ENCODE data around the gene PNMA8A. TPM values are rescaled to one million over a fixed set of nuclear protein-coding genes. Genes with fewer than 3 reads are reported as not detected.
A peak's percentile ranks its signal among the peaks of the same experiment; 100 is the strongest.

PNMA8A gene
- total RNA-seq, 2 experiments from 2014 or later = not detected

DNA sequence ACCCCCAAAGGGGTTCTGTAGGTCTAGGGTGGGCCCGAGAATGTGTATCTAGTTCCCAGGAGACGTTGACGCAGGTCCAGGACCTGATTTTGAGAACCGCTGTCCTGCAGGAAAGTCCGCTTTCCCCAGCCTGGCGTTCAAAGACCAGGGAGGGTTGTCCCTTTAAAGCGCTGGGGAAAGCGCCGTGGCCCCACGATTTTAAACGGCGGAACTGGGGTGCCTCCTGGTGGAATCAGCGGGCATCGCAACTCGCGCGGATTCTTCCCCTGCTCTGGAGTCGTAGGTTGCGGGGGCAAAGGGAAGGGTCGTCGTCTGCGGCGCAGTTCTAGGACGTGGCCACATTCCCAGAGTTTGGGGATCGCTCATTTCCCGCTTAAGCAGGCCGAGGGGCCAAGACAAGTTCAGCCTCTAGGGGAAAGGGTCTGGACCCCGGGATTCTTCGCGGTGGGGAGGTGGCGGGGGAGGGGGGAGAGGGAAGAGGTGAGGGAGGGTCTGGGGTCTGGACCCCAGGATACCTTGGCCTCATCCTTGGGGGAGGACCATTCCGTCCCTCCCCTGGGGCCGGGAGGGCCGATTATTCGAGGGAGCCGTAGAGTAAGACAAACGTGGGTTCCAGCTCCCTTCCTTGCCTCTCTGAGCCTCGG lies 16.6 kb upstream of the PNMA8A start:
- peak overlapping the region; percentile 75 for H2AFZ ChIP-seq (ENCODE audit: low read length)
- no peaks in the 10 kb centered on the region for H3K9me3 ChIP-seq (ENCODE audit: low read length)
- H4K20me1 ChIP-seq (ENCODE audit: insufficient read depth, low read length) = no peaks in the 10 kb centered on the region
- peak overlapping the region; percentile 62 for H3K4me2 ChIP-seq (ENCODE audit: low read length)
- TF ChIP-seq, protein P1, sequence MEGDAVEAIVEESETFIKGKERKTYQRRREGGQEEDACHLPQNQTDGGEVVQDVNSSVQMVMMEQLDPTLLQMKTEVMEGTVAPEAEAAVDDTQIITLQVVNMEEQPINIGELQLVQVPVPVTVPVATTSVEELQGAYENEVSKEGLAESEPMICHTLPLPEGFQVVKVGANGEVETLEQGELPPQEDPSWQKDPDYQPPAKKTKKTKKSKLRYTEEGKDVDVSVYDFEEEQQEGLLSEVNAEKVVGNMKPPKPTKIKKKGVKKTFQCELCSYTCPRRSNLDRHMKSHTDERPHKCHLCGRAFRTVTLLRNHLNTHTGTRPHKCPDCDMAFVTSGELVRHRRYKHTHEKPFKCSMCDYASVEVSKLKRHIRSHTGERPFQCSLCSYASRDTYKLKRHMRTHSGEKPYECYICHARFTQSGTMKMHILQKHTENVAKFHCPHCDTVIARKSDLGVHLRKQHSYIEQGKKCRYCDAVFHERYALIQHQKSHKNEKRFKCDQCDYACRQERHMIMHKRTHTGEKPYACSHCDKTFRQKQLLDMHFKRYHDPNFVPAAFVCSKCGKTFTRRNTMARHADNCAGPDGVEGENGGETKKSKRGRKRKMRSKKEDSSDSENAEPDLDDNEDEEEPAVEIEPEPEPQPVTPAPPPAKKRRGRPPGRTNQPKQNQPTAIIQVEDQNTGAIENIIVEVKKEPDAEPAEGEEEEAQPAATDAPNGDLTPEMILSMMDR (conservative IDR thresholded peaks at IDR 0.05; ENCODE audit: low read length) = peak; percentile 93
- TF ChIP-seq EZH2phosphoT487 (IDR thresholded peaks at IDR 0.05; ENCODE audit: borderline replicate concordance, low read depth, low read length) = no peak
- peak overlapping the region; percentile 35 for H3K4me3 ChIP-seq (ENCODE audit: low read depth, low read length, poor library complexity, severe bottlenecking)
- BruUV-seq (replicated peaks) = no TSS peak
- peak; percentile 80 for DNase-seq (ENCODE audit: low spot score)
- ChIA-PET POLR2A (no interaction called here), CTCF (ENCODE audit: unreplicated experiment) (interaction anchor here (1.3 kb wide), 1 partner anchor 83 kb away, joined by 4 read pairs; no protein-coding TSS in a partner anchor)
- H3K79me2 ChIP-seq (ENCODE audit: insufficient read depth, low read depth, low read length) = no peaks in the 10 kb centered on the region
- H3K9me2 ChIP-seq (ENCODE audit: insufficient read depth, low read length) = no peaks in the 10 kb centered on the region
- intact Hi-C loops (cut with micrococcal nuclease; ENCODE audit: unreplicated experiment) = loop anchor here (1.0 to 5.0 kb wide), 3 partner anchors 56 to 93 kb away; no protein-coding TSS in a partner anchor
- peaks cover 29% of the 10 kb centered on the region for H3K4me1 ChIP-seq (ENCODE audit: insufficient read depth, low read length, poor library complexity, severe bottlenecking)
- H3K36me3 ChIP-seq (ENCODE audit: insufficient read depth, low read length) = no peaks in the 10 kb centered on the region
- no peak overlapping the region for H3K27ac ChIP-seq (ENCODE audit: low read depth, low read length, poor library complexity, severe bottlenecking)

DNA sequence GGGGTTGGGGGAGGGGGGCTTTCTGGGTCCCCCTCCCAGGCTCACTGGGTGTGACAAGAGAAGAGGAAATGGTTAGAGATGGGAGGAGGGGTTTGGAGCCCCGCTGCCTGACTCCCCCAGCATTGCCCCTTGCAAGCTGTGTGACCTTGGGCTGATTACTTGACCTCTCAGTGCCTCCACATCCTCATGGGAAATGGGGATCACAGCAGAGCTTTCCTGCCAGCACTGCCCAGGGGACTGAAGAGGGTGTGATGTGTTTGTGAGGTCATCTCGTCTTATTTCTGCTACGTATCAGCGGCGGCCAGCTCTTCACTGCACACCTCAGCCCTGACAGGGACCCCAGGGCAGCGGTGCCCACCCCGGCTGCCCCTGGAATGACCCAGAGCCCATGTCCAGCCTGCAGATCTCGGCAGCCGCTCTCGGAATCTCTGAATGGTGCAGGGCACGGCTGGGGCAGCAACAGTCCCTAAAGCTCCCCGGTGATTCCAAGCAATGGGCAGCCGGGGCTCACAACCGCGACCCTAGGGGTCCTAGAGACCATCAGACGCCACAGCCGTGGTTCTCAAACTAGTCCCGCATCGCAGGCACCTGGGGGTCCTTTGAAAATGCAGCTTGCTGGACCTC lies 15.9 kb upstream of the PNMA8A start:
- H3K36me3 ChIP-seq (ENCODE audit: insufficient read depth, low read length) = no peaks in the 10 kb centered on the region
- no peak for TF ChIP-seq EZH2phosphoT487 (IDR thresholded peaks at IDR 0.05; ENCODE audit: borderline replicate concordance, low read depth, low read length)
- TF ChIP-seq, protein P1 (conservative IDR thresholded peaks at IDR 0.05; ENCODE audit: low read length) = no peak
- no TSS peak for BruUV-seq (replicated peaks)
- CTCF ChIA-PET (ENCODE audit: unreplicated experiment) = interaction anchor here (0.6 to 1.3 kb wide), 2 partner anchors 83 to 580 kb away, joined by 3 to 4 read pairs; no protein-coding TSS in a partner anchor
- POLR2A ChIA-PET = no interaction called here
- H4K20me1 ChIP-seq (ENCODE audit: insufficient read depth, low read length) = no peaks in the 10 kb centered on the region
- no peak for DNase-seq (ENCODE audit: low spot score)
- H3K4me3 ChIP-seq (ENCODE audit: low read depth, low read length, poor library complexity, severe bottlenecking) = peak overlapping the region; percentile 35
- peak overlapping the region; percentile 75 for H2AFZ ChIP-seq (ENCODE audit: low read length)
- H3K9me3 ChIP-seq (ENCODE audit: low read length) = no peaks in the 10 kb centered on the region
- H3K4me2 ChIP-seq (ENCODE audit: low read length) = peak overlapping the region; percentile 62
- H3K4me1 ChIP-seq (ENCODE audit: insufficient read depth, low read length, poor library complexity, severe bottlenecking) = peaks cover 22% of the 10 kb centered on the region
- intact Hi-C loops (cut with micrococcal nuclease; ENCODE audit: unreplicated experiment) = loop anchor here (1.0 to 5.0 kb wide), 2 partner anchors 55 to 85 kb away; no protein-coding TSS in a partner anchor
- no peak overlapping the region for H3K27ac ChIP-seq (ENCODE audit: low read depth, low read length, poor library complexity, severe bottlenecking)
- H3K79me2 ChIP-seq (ENCODE audit: insufficient read depth, low read depth, low read length) = no peaks in the 10 kb centered on the region
- H3K9me2 ChIP-seq (ENCODE audit: insufficient read depth, low read length) = no peaks in the 10 kb centered on the region
